HepG2 (cell line): ENCODE results near the gene MCM8. TPM values are rescaled to one million over a fixed set of nuclear protein-coding genes. Genes with fewer than 3 reads are reported as not detected.
A peak's percentile ranks its signal among the peaks of the same experiment; 100 is the strongest.

Experiments used
- CREM ChIP-seq, 2 experiments: sonication (generic) in 1 of 2; formaldehyde crosslinking in 1 of 2; IDR thresholded peaks; 2 replicates each; pipeline versions ENCODE4 v1.4.0 to v1.6.1; 2016 to 2020; ENCODE audit warnings: antibody characterized with exemption in 1 of 2, mild to moderate bottlenecking in 1 of 2, missing genetic modification reagents in 1 of 2
- DMTF1 ChIP-seq: sonication (generic); formaldehyde crosslinking; IDR thresholded peaks from 2 replicates; pipeline ENCODE4 v1.4.0; 2020; ENCODE audit warnings: mild to moderate bottlenecking, missing genetic modification reagents
- FOXM1 ChIP-seq: sonication (generic); formaldehyde crosslinking; IDR thresholded peaks from 2 replicates; pipeline ENCODE4 v1.5.0; 2020; ENCODE audit warnings: missing genetic modification reagents
- HNRNPH1 ChIP-seq: fragments of 200-400 bp; formaldehyde crosslinking; optimal IDR thresholded peaks from 2 replicates; pipeline ENCODE3; 2017; ENCODE audit warnings: mild to moderate bottlenecking, low read depth, low read length
- KLF11 ChIP-seq: IDR thresholded peaks from 2 replicates; pipeline ENCODE4 v1.6.1; 2016; ENCODE audit warnings: missing compliant biosample characterization
- MATR3 ChIP-seq: sonication (generic); formaldehyde crosslinking; IDR thresholded peaks from 2 replicates; pipeline ENCODE4 v1.4.0; 2020; ENCODE audit warnings: missing genetic modification reagents
- MAZ ChIP-seq, 2 experiments: sonication (generic) in 1 of 2; formaldehyde crosslinking in 1 of 2; IDR thresholded peaks; 2 replicates each; pipeline versions ENCODE4 v1.5.0 to v1.6.1; 2012 to 2020; ENCODE audit warnings: low read depth in 2 of 2, mild to moderate bottlenecking in 2 of 2, borderline replicate concordance in 1 of 2, improper control_type of control experiment in 1 of 2, low read length in 1 of 2, missing genetic modification reagents in 1 of 2, moderate library complexity in 1 of 2
- NAIF1 ChIP-seq: sonication (generic); formaldehyde crosslinking; IDR thresholded peaks from 2 replicates; pipeline ENCODE4 v1.5.0; 2020; ENCODE audit warnings: mild to moderate bottlenecking, missing genetic modification reagents, borderline replicate concordance
- NFATC3 ChIP-seq: sonication (generic); formaldehyde crosslinking; IDR thresholded peaks from 2 replicates; pipeline ENCODE4 v1.5.1; 2020; ENCODE audit warnings: mild to moderate bottlenecking, missing genetic modification reagents
- NFKBIZ ChIP-seq: IDR thresholded peaks from 2 replicates; pipeline ENCODE4 v1.6.1; 2018; ENCODE audit warnings: missing genetic modification reagents, missing compliant biosample characterization
- NR3C1 ChIP-seq: sonication (generic); formaldehyde crosslinking; IDR thresholded peaks from 2 replicates; pipeline ENCODE4 v1.4.0; 2020; ENCODE audit warnings: missing genetic modification reagents
- PRDM15 ChIP-seq: sonication (generic); formaldehyde crosslinking; IDR thresholded peaks from 2 replicates; pipeline ENCODE4 v1.4.0; 2020; ENCODE audit warnings: missing genetic modification reagents
- RARA ChIP-seq: IDR thresholded peaks from 2 replicates; pipeline ENCODE4 v1.6.1; 2016; ENCODE audit warnings: missing genetic modification reagents, missing compliant biosample characterization
- STAG1 ChIP-seq: sonication (generic); formaldehyde crosslinking; IDR thresholded peaks from 2 replicates; pipeline ENCODE4 v1.4.0; 2020; ENCODE audit warnings: missing genetic modification reagents
- ZBTB2 ChIP-seq: sonication (generic); formaldehyde crosslinking; IDR thresholded peaks from 2 replicates; pipeline ENCODE4 v1.8.0; 2022; ENCODE audit warnings: low read depth, missing genetic modification reagents
- ZFYVE20 ChIP-seq: sonication (generic); formaldehyde crosslinking; IDR thresholded peaks from 2 replicates; pipeline ENCODE4 v1.8.0; 2023; ENCODE audit warnings: low read depth, mild to moderate bottlenecking, moderate library complexity, missing genetic modification reagents, borderline replicate concordance
- ZMAT3 ChIP-seq: sonication (generic); formaldehyde crosslinking; conservative IDR thresholded peaks from 2 replicates; pipeline ENCODE4 v1.7.0; 2021; ENCODE audit warnings: missing genetic modification reagents
- ZNF746 ChIP-seq: sonication (generic); formaldehyde crosslinking; IDR thresholded peaks from 2 replicates; pipeline ENCODE4 v1.8.0; 2022; ENCODE audit warnings: mild to moderate bottlenecking, missing genetic modification reagents
- ZNF839 ChIP-seq: sonication (generic); formaldehyde crosslinking; IDR thresholded peaks from 2 replicates; pipeline ENCODE4 v1.4.0; 2020; ENCODE audit warnings: missing genetic modification reagents, mild to moderate bottlenecking, borderline replicate concordance
- ZSCAN25 ChIP-seq: sonication (generic); formaldehyde crosslinking; IDR thresholded peaks from 2 replicates; pipeline ENCODE4 v1.8.0; 2022; ENCODE audit warnings: mild to moderate bottlenecking, missing genetic modification reagents
- polyA plus RNA-seq, 8 experiments: library from polyadenylated mRNA; depleted of rRNA in 3 of 8; stranded (reverse) in 7 of 8; unstranded in 1 of 8; fragments of >200 nt; fragmentation: Illumina TruSeq in 4 of 8; extraction: Trizol in 4 of 8; gene quantifications; 2 replicates each; pipeline versions ENCODE4 v1.2.1 to v1.2.3, GENCODE V29; 2011 to 2016; ENCODE audit warnings: low read depth in 4 of 8, missing spikeins in 1 of 8, mixed read lengths in 1 of 8; ENCODE audit not compliant: insufficient read depth in 1 of 8
- total RNA-seq, 5 experiments: library from RNA; depleted of rRNA; stranded (reverse); fragments of >200 nt; fragmentation: Illumina TruSeq; extraction: Trizol; gene quantifications; 2 replicates each; pipeline ENCODE4 v1.2.3, GENCODE V29; 2016; ENCODE audit warnings: low read depth in 1 of 5
- TF ChIP-seq, protein P1 (sequence below): sonication (generic); formaldehyde crosslinking; IDR thresholded peaks from 2 replicates; pipeline ENCODE4 v1.4.0; 2020; ENCODE audit warnings: missing genetic modification reagents

Gene MCM8
- total and polyA plus RNA-seq, 2 of the 13 experiments (the other 11 are each of a cell fraction or from before 2014, with no cell fraction given), result 11.5 to 59.3 TPM

GRCh38 chr20:5950271-5951031 is at the start of gene MCM8, which contains the start of gene TRMT6 (continued):
- no peak; the same call in 1 of the 2 replicates for TF ChIP-seq ZNF839
- TF ChIP-seq MATR3 (CRISPR knock-in tag), result no peak
- TF ChIP-seq RARA (CRISPR knock-in tag), result peak; percentile 64; the same call in 1 of the 2 replicates
- TF ChIP-seq MAZ (IDR thresholded peaks at IDR 0.05; ENCODE audit: borderline replicate concordance, low read depth, low read length), result peak; percentile 72
- peak; percentile 98 for TF ChIP-seq MAZ (CRISPR knock-in tag; IDR thresholded peaks at IDR 0.05; ENCODE audit: low read depth)
- TF ChIP-seq ZNF746, result peak; percentile 77; the same call in 1 of the 2 replicates
- TF ChIP-seq NR3C1, result no peak
- peak; percentile 91 for TF ChIP-seq CREM (IDR thresholded peaks at IDR 0.05)
- TF ChIP-seq CREM (CRISPR knock-in tag; IDR thresholded peaks at IDR 0.05), result peak; percentile 5; the same call in 1 of the 2 replicates
- TF ChIP-seq NFKBIZ (CRISPR knock-in tag), result peak; percentile 86; the same call in 1 of the 2 replicates
- TF ChIP-seq PRDM15, result no peak; the same call in 1 of the 2 replicates
- TF ChIP-seq DMTF1 (CRISPR knock-in tag), result no peak; the same call in 1 of the 2 replicates
- TF ChIP-seq NAIF1 (CRISPR knock-in tag), result peak; percentile 72
- peak; percentile 96 for TF ChIP-seq ZMAT3 (CRISPR knock-in tag)
- no peak for TF ChIP-seq FOXM1 (CRISPR knock-in tag)
- TF ChIP-seq ZSCAN25 (CRISPR knock-in tag), result peak; percentile 79
- TF ChIP-seq KLF11 (CRISPR knock-in tag), result peak; percentile 94
- TF ChIP-seq STAG1 (CRISPR knock-in tag), result peak; percentile 0
- peak; percentile 64; the same call in 1 of the 2 replicates for TF ChIP-seq NFATC3 (CRISPR knock-in tag)
- 0 out of 2 replicates have a peak, but pooled peaks have one; percentile 52 for TF ChIP-seq ZFYVE20
- TF ChIP-seq HNRNPH1, result no peak
- TF ChIP-seq, protein P1, sequence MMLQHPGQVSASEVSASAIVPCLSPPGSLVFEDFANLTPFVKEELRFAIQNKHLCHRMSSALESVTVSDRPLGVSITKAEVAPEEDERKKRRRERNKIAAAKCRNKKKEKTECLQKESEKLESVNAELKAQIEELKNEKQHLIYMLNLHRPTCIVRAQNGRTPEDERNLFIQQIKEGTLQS (CRISPR knock-in tag), result peak; percentile 74
- TF ChIP-seq ZBTB2 (CRISPR knock-in tag), result peak; percentile 86
